ENCODE data around the gene FNDC3B.

DNA sequence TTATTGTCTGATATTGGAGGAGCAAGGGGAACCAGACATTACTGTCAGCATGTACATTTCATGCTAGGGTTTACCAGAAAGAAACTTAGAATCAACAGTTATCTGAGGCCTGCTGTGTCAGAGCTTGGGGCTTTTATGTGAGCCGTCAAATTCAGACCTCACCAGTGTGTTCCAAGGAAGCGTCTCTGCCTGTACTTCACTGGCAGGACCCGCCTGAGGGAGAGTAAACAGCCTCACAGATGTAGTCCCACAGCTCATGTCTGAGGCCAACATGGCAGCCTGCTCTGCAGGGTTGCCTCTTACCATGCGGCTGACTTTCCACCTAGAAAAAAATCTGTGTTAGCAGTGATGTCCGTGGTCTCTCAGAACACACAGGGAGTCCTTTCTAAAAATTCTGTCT lies 334.5 kb downstream of the FNDC3B start:
- no peak for TF ChIP-seq EGR1 (IDR thresholded peaks at IDR 0.05)
- TF ChIP-seq, protein P1, sequence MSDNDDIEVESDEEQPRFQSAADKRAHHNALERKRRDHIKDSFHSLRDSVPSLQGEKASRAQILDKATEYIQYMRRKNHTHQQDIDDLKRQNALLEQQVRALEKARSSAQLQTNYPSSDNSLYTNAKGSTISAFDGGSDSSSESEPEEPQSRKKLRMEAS (IDR thresholded peaks at IDR 0.05), result no peak

All from Ishikawa (cell line).